Measurements from ENCODE around the gene SLC16A10. TPM values are rescaled to one million over a fixed set of nuclear protein-coding genes. Genes with fewer than 3 reads are reported as not detected.

Gene SLC16A10
- polyA plus RNA-seq, 1 donor (not counting 4 experiments of a cell fraction or from before 2014, with no cell fraction given): not detected

DNA sequence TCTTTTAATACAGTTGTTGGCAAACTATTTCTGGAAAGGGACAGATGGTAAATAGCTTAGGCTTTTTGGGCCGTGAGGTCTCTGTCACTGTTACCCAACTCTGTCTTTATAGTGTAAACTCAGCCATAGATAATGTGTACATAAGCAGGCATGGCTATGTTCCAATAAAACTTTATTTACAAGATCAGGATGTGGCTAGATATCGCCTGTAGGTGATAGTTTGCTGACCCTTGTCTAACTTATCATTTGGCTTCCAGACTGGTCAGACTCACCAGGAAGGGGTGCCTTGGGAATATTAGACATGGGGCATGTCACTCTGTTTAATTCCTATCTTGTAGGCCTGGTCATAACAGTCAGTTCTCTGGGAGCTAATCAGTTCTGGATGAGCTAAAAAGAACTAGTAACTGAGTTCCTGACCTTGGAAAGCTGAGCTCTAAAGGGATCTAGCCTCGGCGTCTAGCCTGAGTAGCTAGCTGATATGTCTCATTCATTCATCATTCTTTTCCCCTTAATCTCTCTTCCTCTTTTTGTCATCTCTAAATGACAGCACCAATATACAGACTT lies 163.6 kb downstream of the SLC16A10 start:
- H3K9me3 ChIP-seq (ENCODE audit: control insufficient read depth, low read depth, low read length): no peaks in the 10 kb centered on the region
- no peaks in the 10 kb centered on the region for H3K27me3 ChIP-seq (ENCODE audit: control insufficient read depth, extremely low read depth, insufficient read depth, low read length)
- no peak overlapping the region for H3K27ac ChIP-seq (ENCODE audit: control insufficient read depth, insufficient read depth, low read length)
- FAIRE-seq (no peak), DNase-seq (ENCODE audit: low read depth, low spot score) (no peak)
- no peaks in the 10 kb centered on the region for H3K36me3 ChIP-seq (ENCODE audit: control insufficient read depth in 2 of 2, extremely low read depth in 1 of 2, insufficient read depth in 2 of 2, low read length in 2 of 2)
- H3K9ac ChIP-seq (ENCODE audit: control insufficient read depth, extremely low read depth, insufficient read depth, low read length): no peak overlapping the region
- no peaks in the 10 kb centered on the region for H3K79me2 ChIP-seq (ENCODE audit: control insufficient read depth, insufficient read depth, low read length)
- no peak for TF ChIP-seq EZH2 (IDR thresholded peaks at IDR 0.05; ENCODE audit: low read length)
- TF ChIP-seq, protein P1, sequence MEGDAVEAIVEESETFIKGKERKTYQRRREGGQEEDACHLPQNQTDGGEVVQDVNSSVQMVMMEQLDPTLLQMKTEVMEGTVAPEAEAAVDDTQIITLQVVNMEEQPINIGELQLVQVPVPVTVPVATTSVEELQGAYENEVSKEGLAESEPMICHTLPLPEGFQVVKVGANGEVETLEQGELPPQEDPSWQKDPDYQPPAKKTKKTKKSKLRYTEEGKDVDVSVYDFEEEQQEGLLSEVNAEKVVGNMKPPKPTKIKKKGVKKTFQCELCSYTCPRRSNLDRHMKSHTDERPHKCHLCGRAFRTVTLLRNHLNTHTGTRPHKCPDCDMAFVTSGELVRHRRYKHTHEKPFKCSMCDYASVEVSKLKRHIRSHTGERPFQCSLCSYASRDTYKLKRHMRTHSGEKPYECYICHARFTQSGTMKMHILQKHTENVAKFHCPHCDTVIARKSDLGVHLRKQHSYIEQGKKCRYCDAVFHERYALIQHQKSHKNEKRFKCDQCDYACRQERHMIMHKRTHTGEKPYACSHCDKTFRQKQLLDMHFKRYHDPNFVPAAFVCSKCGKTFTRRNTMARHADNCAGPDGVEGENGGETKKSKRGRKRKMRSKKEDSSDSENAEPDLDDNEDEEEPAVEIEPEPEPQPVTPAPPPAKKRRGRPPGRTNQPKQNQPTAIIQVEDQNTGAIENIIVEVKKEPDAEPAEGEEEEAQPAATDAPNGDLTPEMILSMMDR (optimal IDR thresholded peaks at IDR 0.05 in 1 of 3, IDR thresholded peaks at IDR 0.05 in 1 of 3, conservative IDR thresholded peaks at IDR 0.05 in 1 of 3; ENCODE audit: extremely low read depth in 1 of 3, insufficient read depth in 2 of 3, low read length in 3 of 3): no peak
- no peaks in the 10 kb centered on the region for H4K20me1 ChIP-seq (ENCODE audit: control insufficient read depth, extremely low read depth, insufficient read depth, low read length)
- no peaks in the 10 kb centered on the region for H3K9me1 ChIP-seq (ENCODE audit: control insufficient read depth, extremely low read depth, insufficient read depth, low read length)
- dilution Hi-C loops (cut with MboI; ENCODE audit: extremely low pct_ligation_motif_present, low sequenced_read_pairs): no loop called here
- no peak overlapping the region for H2AFZ ChIP-seq (ENCODE audit: control insufficient read depth, low read length)
- no peak overlapping the region for H3K4me2 ChIP-seq (ENCODE audit: control insufficient read depth, extremely low read depth, insufficient read depth, low read depth, low read length)
- H3K4me3 ChIP-seq (ENCODE audit: control insufficient read depth in 2 of 3, extremely low read depth in 1 of 3, insufficient read depth in 2 of 3, low read depth in 1 of 3, low read length in 3 of 3): no peak overlapping the region
- no peaks in the 10 kb centered on the region for H3K4me1 ChIP-seq (ENCODE audit: control insufficient read depth, extremely low read depth, insufficient read depth, low read length)

DNA sequence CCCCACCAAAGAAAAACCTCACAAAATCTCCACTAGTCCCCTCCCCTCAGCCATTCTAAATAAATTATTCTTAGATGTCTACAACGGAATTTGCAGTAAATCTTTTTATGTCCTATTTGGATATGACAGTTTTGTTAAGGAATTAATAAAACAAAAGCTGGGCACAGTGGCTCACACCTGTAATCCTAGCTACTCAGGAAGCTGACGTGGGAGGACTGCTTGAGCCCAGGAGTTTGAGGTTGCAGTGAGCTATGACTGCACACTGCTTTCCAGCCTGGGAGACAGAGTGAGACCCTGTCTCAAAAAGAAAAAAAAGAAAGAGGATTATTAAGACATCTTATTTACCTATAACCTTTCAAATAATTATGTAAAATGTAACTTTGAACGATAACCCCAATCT lies 165.4 kb downstream of the SLC16A10 start:
- Histone ChIP-seq H3K79me2 (ENCODE audit: control insufficient read depth, insufficient read depth, low read length) (no peaks in the 10 kb centered on the region), H3K9me3 (ENCODE audit: control insufficient read depth, low read depth, low read length) (no peaks in the 10 kb centered on the region), H4K20me1 (ENCODE audit: control insufficient read depth, extremely low read depth, insufficient read depth, low read length) (no peaks in the 10 kb centered on the region), H3K9me1 (ENCODE audit: control insufficient read depth, extremely low read depth, insufficient read depth, low read length) (no peaks in the 10 kb centered on the region), H3K4me1 (ENCODE audit: control insufficient read depth, extremely low read depth, insufficient read depth, low read length) (no peaks in the 10 kb centered on the region), H3K36me3 (ENCODE audit: control insufficient read depth in 2 of 2, extremely low read depth in 1 of 2, insufficient read depth in 2 of 2, low read length in 2 of 2) (no peaks in the 10 kb centered on the region), H3K9ac (ENCODE audit: control insufficient read depth, extremely low read depth, insufficient read depth, low read length) (no peak overlapping the region), H2AFZ (ENCODE audit: control insufficient read depth, low read length) (no peak overlapping the region), H3K4me3 (ENCODE audit: control insufficient read depth in 2 of 3, extremely low read depth in 1 of 3, insufficient read depth in 2 of 3, low read depth in 1 of 3, low read length in 3 of 3) (no peak overlapping the region), H3K4me2 (ENCODE audit: control insufficient read depth, extremely low read depth, insufficient read depth, low read depth, low read length) (no peak overlapping the region), H3K27me3 (ENCODE audit: control insufficient read depth, extremely low read depth, insufficient read depth, low read length) (no peaks in the 10 kb centered on the region), H3K27ac (ENCODE audit: control insufficient read depth, insufficient read depth, low read length) (no peak overlapping the region)
- DNase-seq (ENCODE audit: low read depth, low spot score): no peak
- TF ChIP-seq, protein P1 (optimal IDR thresholded peaks at IDR 0.05 in 1 of 3, IDR thresholded peaks at IDR 0.05 in 1 of 3, conservative IDR thresholded peaks at IDR 0.05 in 1 of 3; ENCODE audit: extremely low read depth in 1 of 3, insufficient read depth in 2 of 3, low read length in 3 of 3): no peak
- no peak for TF ChIP-seq EZH2 (IDR thresholded peaks at IDR 0.05; ENCODE audit: low read length)
- dilution Hi-C loops (cut with MboI; ENCODE audit: extremely low pct_ligation_motif_present, low sequenced_read_pairs): no loop called here
- no peak for FAIRE-seq
